Neural crest cell (in vitro differentiated cells): ENCODE measurements around the gene ZNF77. TPM values are rescaled to one million over a fixed set of nuclear protein-coding genes. Genes with fewer than 3 reads are reported as not detected.
"Not testable (repeated sequence)": the region's sequence is repeated elsewhere in the genome, so short reads cannot be mapped to it uniquely, and the experiment has no call there.

Experiments
- DNase-seq: peaks from one replicate; pipeline ENCODE4 v3.0.0; 2021; ENCODE audit warnings: low read depth, mixed read lengths, low spot score
- H3K27ac Mint-ChIP-seq: one replicate; pipeline ENCODE4 v1.8.0; 2021; ENCODE audit warnings: mild to moderate bottlenecking, mixed read lengths; ENCODE audit not compliant: unreplicated experiment
- H3K27me3 Mint-ChIP-seq: 2 replicates; pipeline ENCODE4 v1.8.0; 2021; ENCODE audit warnings: low read depth, mild to moderate bottlenecking, mixed read lengths
- H3K36me3 Mint-ChIP-seq: 2 replicates; pipeline ENCODE4 v1.8.0; 2021; ENCODE audit warnings: low read depth, mild to moderate bottlenecking, mixed read lengths
- H3K4me1 Mint-ChIP-seq: 2 replicates; pipeline ENCODE4 v1.8.0; 2021; ENCODE audit warnings: mixed read lengths
- H3K4me3 Mint-ChIP-seq: one replicate; pipeline ENCODE4 v1.8.0; 2021; ENCODE audit warnings: mild to moderate bottlenecking, mixed read lengths
- H3K9me3 Mint-ChIP-seq: 2 replicates; pipeline ENCODE4 v1.8.0; 2021; ENCODE audit warnings: mixed read lengths
- CTCF ChIP-seq: fragments of 200-600 bp; sonication (generic); conservative IDR thresholded peaks from 2 replicates; pipeline ENCODE4 v1.5.0; 2021; ENCODE audit warnings: antibody characterized with exemption, mild to moderate bottlenecking
- total RNA-seq: library from RNA; stranded (reverse); gene quantifications from 2 replicates; pipeline ENCODE4 v1.2.1, GENCODE V29; 2021

ZNF77 gene
- total RNA-seq, 1 donor from 2014 or later = 7.8 TPM

- Mint-ChIP-seq H3K4me1 (peaks cover under 1% of the 10 kb centered on the region), H3K27me3 (peaks cover 58% of the 10 kb centered on the region), H3K27ac (no peak overlapping the region), H3K9me3 (no peaks in the 10 kb centered on the region), H3K36me3 (no peaks in the 10 kb centered on the region), H3K4me3 (no peak overlapping the region)
- TF ChIP-seq CTCF = no peak
- DNase-seq = no peak
These were observed 24.3 kb upstream of the ZNF77 start for GRCh38 chr19:2969104-2969504.

DNA sequence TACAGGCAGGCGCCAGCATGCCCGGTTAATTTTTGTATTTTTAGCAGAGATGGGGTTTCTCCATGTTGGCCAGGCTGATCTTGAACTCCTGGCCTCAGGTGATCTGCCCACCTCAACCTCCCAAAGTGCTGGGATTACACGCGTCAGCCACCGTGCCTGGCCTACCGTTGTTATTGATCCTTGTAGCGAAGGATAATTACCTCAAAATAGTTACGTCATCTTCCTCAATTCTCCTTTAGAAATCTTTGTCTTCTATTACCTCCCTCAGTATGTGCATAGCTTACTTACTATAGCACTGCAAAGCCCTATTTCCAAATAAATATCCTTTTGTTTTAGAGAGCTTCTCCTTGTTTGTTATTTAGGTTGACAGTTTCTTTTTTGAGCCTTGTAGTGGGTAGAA is 23.2 kb upstream of the ZNF77 start:
- Mint-ChIP-seq H3K4me1 (no peaks in the 10 kb centered on the region), H3K9me3 (no peaks in the 10 kb centered on the region), H3K27ac (no peak overlapping the region)

DNA sequence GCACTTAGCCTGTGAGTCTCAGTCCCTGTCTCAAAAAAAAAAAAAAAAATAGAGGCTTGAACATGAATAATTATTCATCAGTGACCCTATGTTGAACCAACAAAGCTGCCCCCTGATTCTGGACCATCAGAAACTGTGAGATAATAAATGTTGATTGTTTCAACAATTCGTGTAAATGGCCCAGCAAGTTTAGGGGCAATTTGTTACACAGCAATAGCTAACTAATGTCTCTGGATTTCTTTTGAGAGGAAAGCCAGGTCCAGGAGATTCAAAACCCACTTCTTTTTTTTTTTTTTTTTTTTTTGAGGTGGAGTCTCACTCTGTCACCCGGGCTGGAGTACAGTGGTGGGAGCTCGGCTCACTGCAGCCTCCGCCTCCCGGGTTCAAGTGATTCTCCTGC is 20.1 kb upstream of the ZNF77 start:
- peaks cover 33% of the 10 kb centered on the region for H3K27me3 Mint-ChIP-seq
- no peak for DNase-seq
- no peak for TF ChIP-seq CTCF
- no peaks in the 10 kb centered on the region for H3K36me3 Mint-ChIP-seq
- H3K4me1 Mint-ChIP-seq = peaks cover 5% of the 10 kb centered on the region
- H3K27ac Mint-ChIP-seq = no peak overlapping the region
- H3K9me3 Mint-ChIP-seq = no peaks in the 10 kb centered on the region
- H3K4me3 Mint-ChIP-seq = no peak overlapping the region

More for the DNA sequence above, 23.2 kb upstream of the ZNF77 start:
- H3K4me3 Mint-ChIP-seq = no peak overlapping the region
- TF ChIP-seq CTCF = no peak
- DNase-seq = no peak
- peaks cover 51% of the 10 kb centered on the region for H3K27me3 Mint-ChIP-seq
- H3K36me3 Mint-ChIP-seq = no peaks in the 10 kb centered on the region

GRCh38 chr19:2963631-2964030 is 18.9 kb upstream of the ZNF77 start:
- peaks cover 38% of the 10 kb centered on the region for H3K27me3 Mint-ChIP-seq
- H3K36me3 Mint-ChIP-seq, H3K4me1 Mint-ChIP-seq, H3K4me3 Mint-ChIP-seq, H3K27ac Mint-ChIP-seq, DNase-seq, H3K9me3 Mint-ChIP-seq: not testable (repeated sequence)

- Mint-ChIP-seq H3K9me3 (no peaks in the 10 kb centered on the region), H3K4me3 (no peak overlapping the region), H3K27me3 (peaks cover 36% of the 10 kb centered on the region), H3K4me1 (peaks cover 5% of the 10 kb centered on the region), H3K36me3 (no peaks in the 10 kb centered on the region), H3K27ac (no peak overlapping the region)
- no peak for TF ChIP-seq CTCF
- DNase-seq = no peak
These were observed 18.4 kb upstream of the ZNF77 start for GRCh38 chr19:2963122-2963521.

- Mint-ChIP-seq H3K4me3 (no peak overlapping the region), H3K27me3 (peaks cover 34% of the 10 kb centered on the region), H3K27ac (no peak overlapping the region), H3K36me3 (no peaks in the 10 kb centered on the region), H3K9me3 (no peaks in the 10 kb centered on the region), H3K4me1 (peaks cover 5% of the 10 kb centered on the region)
- peak; percentile 67 for DNase-seq
- peak; percentile 95 for TF ChIP-seq CTCF
These were observed 17.4 kb upstream of the ZNF77 start for GRCh38 chr19:2962018-2962670.
